GM19035 (cell line): ENCODE results near the gene RPP25.
"Not testable (repeated sequence)": the region's sequence is repeated elsewhere in the genome, so short reads cannot be mapped to it uniquely, and the experiment has no call there.

Experiments
- ATAC-seq: cut with Tn5 transposase; IDR thresholded peaks from one replicate; pipeline ENCODE4 v1.9.1; 2021; ENCODE audit not compliant: unreplicated experiment

The RPP25 gene

GRCh38 chr15:74924525-74924924, 32.0 kb downstream of the RPP25 start:
- ATAC-seq, result no peak

- no peak for ATAC-seq
Observed at GRCh38 chr15:74920456-74920855, 36.1 kb downstream of the RPP25 start.

- no peak for ATAC-seq
Observed at GRCh38 chr15:74917676-74918075, 38.9 kb downstream of the RPP25 start.

GRCh38 chr15:74913799-74914198, 42.8 kb downstream of the RPP25 start:
- ATAC-seq, result not testable (repeated sequence)

DNA sequence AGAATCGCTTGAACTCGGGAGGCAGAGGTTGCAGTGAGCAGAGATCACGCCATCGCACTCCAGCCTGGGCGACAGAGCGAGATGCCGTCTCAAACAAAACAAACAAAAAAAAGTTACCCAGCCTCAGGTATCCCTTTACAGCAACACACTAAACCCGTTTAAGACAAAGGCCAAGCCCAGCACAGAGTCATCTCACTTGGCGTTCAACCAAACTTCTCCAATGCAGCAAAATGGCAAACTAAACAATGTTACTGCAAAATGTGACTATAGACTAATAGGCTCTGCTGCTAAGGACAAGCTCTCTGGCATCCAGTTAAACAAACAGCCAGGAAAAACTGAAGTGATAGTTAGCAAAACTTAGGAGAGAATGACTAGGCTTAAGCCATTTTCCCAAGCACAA, 43.5 kb downstream of the RPP25 start:
- ATAC-seq, result no peak

DNA sequence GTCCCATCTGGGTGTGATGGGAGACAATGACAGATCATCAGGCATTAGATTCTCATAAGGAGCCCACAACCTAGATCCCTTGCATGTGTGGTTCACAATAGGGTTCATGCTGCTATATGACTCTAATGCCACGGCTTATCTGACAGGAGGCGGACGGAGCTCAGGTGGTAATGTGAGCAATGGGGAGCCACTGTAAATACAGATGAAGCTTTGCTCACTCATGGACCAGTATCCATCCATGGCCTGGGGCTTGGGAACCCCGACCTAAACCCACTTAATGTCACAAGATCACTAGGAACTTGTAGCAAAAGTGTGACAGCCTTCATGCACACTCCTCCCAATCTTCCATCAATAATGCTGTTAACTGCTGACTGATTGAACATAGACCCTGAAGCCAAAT, 47.9 kb downstream of the RPP25 start:
- ATAC-seq, result no peak

GRCh38 chr15:74907163-74907870, 49.3 kb downstream of the RPP25 start:
- no peak for ATAC-seq

GRCh38 chr15:74906450-74907162, 50.0 kb downstream of the RPP25 start, which contains the start of gene FAM219B:
Gene FAM219B (minus strand): TSS chr15:74906851. CDS start chr15:74906800, 51 bp downstream.
- ATAC-seq, result peak; percentile 84

DNA sequence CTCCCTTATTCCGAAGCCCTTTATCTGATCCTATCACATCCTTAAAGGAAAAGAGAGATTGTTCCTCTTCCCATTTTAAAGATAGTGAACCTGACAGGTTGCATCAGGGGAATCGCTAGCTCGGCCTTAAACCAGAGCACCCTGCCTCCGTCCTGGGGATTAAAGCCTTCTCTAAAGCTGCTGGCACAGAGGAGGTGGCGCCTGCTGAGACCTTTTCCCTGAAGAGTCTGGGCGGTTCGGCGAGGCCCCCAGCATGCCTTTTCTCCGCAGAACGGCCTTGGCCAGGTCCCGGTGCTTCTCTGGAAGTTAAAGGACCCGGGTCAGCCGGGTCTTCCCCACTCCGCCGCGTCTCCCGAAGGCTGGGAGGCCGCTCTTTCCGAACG, 50.5 kb downstream of the RPP25 start:
- peak; percentile 20 for ATAC-seq
